Embryonic facial prominence (tissue), 1 donor: ENCODE measurements around the gene ZBTB40.

ENCODE experiments used
- DNase-seq: peaks from one replicate; pipeline ENCODE4 v3.0.0-alpha.2; 2016; ENCODE audit errors: extremely low spot score

Gene ZBTB40

DNA sequence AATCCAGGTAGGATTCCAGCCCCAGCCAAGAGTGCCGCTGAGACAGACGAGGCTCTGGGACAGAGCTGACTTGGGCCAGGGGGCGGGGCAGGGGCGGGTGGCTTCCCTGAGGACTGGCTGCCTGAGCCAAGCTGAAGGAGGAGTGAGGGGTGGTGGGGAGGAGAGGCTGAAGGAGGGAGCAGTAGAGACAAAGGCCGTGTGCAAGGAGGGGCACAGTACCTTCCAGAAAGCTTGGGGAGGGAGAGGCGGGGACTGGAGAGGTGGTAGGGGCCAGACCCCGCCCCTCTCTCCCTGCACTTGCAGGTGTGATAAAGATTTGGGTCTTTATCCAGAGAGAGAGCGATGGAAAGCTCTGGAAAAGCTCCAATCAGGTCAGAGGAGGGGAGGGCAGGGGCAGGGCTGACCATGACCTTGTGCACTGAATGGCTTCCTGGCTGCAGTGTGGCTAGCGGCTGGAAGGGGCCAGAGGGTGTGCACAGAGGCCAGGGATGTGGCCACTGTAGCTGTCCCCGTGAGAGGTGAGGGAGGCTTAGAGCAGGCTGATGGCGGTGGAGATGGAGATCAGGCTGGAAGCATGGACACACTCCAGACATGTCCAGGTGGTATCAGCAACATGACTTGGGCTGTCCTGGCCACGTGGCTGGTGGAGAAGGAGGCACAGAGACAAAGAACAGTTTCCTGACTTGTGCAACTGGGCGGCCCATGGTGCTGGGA lies 104.9 kb downstream of the ZBTB40 start:
- no peak for DNase-seq

DNA sequence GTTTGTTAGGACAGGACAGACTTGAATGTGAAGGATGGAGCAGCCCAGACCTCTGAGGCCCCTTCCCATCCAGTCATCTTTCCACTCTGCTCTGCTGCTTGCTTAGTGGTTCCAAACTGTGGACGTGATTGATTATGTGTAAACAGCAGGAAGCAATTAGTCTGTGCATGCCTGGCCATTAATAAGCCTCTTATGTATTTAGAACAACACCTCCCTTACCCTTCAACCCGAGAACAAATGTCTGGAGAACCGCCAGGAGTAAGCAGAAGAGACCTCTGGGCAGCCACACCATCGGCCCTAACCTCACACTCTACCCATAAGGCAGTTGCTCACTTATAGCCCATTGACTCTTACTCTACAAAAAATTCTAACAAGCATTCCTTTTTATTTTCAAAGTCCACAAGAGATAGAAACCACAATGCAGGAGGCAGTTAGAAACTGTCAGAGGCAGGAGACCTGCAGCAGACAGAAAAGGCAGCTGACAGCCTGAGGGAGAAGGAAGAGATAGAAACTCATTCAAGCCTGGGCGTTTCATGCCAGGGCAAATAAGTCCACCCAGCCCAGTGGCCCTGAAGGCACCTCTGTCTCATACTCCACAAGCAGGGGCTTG lies 105.8 kb downstream of the ZBTB40 start:
- DNase-seq, result no peak

- DNase-seq, result no peak
These were observed 111.2 kb downstream of the ZBTB40 start, which contains the start of gene EPHA8 for GRCh38 chr1:22562584-22563583. TSS of gene EPHA8 (plus strand) at chr1:22563489. CDS start at chr1:22563636, 147 bp downstream.

- no peak for DNase-seq
These were observed 112.3 kb downstream of the ZBTB40 start for GRCh38 chr1:22563671-22564602.

- DNase-seq, result no peak
These were observed 114.5 kb downstream of the ZBTB40 start for GRCh38 chr1:22566161-22566560.

- DNase-seq, result no peak
These were observed 115.5 kb downstream of the ZBTB40 start for GRCh38 chr1:22567197-22567596.

- DNase-seq, result no peak
These were observed 116.3 kb downstream of the ZBTB40 start for GRCh38 chr1:22567994-22568393.

DNA sequence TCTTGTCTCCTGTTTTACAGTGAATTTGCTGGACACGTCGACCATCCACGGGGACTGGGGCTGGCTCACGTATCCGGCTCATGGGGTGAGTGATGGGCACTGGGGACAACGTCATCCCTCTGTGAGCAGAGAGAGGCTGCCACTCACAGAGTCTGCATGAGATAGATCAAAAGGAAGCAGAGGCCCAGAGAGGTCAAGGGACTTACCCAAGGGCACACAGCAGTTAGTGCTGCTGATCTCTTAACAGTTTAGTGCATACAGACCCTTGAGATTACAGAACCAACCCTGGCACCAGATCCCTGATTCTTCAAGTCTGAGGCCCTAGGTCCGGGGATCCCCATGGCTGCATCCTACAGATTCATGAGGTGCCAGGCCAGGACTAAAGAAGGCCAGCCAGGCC lies 117.6 kb downstream of the ZBTB40 start:
- no peak for DNase-seq

DNA sequence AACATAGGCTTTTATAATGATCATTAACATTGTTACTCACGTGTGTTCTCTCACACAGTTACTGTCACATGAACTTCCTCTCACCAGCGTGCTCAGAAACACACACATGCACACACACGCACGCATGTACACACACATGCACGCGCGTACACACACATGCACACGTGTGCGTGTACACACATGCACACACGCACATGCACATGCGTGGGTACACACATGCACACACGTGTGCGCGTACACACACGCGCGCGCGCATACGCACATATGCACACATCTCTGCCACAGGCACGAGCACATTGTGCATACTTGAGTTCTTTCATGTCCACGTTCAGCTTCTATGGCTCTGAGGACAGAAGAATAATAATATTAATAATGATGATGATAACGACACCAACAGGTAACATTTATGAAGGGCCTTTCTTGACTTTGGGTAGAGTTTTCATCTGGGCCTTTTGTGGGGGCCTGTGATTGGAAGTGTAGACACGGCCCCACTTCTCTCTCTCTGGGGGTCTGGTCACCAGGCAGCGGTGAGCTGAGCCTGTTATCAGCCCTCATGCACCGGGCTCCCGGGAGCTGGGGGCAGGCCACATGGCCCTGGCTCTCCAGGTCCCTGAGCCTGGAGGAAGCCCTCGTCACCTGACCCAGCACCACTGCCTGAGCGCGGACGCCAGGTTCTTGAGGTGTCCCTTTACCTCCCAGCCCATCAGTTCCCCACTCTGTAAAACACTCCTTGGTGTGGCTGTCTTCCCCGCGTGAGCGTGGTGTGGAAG lies 118.7 kb downstream of the ZBTB40 start:
- no peak for DNase-seq

DNA sequence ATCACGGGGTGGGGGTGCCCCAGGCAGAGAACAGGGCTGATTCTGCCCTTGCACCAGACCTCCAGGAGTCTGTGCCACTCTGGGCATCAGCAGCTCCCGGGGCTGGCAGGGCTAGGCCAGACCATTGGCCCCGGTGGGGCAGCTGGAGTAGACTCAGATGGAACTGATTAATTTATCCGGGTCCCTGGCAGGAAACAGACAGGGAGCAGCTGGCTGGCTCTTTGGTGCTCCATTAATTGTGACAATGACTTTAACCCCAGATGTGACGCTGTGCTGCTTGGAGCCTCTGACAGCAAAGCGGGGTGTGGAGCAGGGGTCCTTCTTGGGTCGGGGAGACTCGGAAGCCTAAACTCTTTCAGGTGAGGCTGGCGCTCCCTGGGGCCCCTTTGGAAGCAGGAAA lies 121.2 kb downstream of the ZBTB40 start:
- DNase-seq, result no peak

GRCh38 chr1:22573237-22573636 lies 121.6 kb downstream of the ZBTB40 start:
- no peak for DNase-seq

DNA sequence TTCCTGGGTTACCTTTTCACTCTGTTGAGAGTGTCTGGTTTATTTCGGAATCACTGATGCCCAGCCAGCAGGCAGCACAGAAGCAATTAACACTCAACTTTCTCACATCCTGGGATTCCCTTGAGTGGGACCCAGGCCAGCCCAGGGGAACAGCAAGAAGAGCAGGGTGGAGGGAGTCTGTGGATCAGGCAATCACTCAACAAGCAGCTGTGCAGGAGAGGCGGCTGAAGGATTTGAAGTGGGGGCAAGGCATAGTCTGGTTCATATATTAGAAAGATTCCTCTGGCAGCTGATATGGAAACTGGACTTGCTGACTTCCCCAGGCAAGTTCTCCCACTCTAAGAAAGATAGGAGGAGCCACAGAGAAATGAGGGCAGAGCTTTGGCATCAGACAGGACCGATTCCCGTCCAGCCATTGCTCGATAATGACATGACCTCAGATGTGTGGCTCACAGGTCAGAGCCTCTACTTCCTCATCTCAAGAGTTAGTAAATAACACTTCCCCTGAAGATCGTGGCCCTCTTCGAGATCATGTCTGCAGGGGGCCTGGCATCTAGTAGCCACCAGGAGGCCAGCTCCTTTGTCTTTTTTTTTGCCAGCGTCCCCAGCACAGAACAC lies 124.0 kb downstream of the ZBTB40 start:
- DNase-seq, result no peak

- no peak for DNase-seq
These were observed 124.5 kb downstream of the ZBTB40 start for GRCh38 chr1:22576150-22576544.

DNA sequence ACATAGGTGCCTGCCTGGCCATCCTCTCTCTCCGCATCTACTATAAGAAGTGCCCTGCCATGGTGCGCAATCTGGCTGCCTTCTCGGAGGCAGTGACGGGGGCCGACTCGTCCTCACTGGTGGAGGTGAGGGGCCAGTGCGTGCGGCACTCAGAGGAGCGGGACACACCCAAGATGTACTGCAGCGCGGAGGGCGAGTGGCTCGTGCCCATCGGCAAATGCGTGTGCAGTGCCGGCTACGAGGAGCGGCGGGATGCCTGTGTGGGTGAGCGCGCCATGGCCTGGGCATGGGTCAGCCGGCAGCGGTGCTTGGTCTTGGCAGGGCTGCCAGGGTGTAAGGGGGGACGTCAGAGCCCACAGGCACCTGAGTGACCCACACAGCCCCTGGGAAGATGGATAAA lies 125.0 kb downstream of the ZBTB40 start:
- no peak for DNase-seq

DNA sequence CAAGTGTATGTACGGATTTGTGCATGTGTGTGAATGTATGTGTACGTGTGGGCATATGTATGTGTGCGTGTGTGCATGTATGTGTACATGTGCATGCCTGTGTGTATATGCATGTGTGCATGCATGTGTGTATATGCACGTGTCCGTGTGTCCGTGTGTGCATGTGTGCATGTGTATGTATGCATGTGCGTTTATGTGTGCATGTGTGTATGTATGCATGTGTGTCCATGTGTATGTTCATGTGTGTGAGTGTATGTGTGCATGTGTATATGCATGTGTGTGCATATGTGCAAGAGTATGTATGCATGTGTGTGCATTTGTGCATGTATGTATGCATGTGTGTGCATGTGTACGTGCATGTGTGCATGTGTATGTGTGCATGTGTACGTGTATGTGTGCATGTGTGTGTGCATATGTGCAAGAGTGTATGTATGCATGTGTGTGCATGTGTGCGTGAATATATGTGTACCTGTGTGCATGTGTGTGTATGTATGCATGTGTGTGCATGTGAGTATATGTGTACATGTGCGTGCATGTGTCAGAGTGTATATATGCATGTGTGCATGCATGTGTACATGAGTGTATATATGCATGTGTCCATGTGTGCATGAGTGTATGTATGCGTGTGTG lies 127.2 kb downstream of the ZBTB40 start:
- no peak for DNase-seq

- no peak for DNase-seq
These were observed 128.0 kb downstream of the ZBTB40 start for GRCh38 chr1:22579541-22580155.
